WTC11 (cell line): Measurements from ENCODE around the gene PFKP. TPM values are rescaled to one million over a fixed set of nuclear protein-coding genes. Genes with fewer than 3 reads are reported as not detected.

ENCODE experiments used
- ATAC-seq: fragments of 200-7000 bp; cut with Tn5 transposase; 2 replicates; pipeline ENCODE4 v1.10.0; 2021; ENCODE audit warnings: mild to moderate bottlenecking, moderate library complexity
- CTCF ChIA-PET: fragments of 300-600 bp; sonication (Branson Sonifier 250); formaldehyde crosslinking; loops from one replicate; lab custom pipeline; 2021; ENCODE audit warnings: antibody characterized with exemption; lab: Charles Lee
- POLR2A ChIA-PET: fragments of 350-600 bp; sonication (Branson Sonifier 250); formaldehyde crosslinking; loops from one replicate; lab custom pipeline; 2021; ENCODE audit warnings: antibody characterized with exemption; lab: Charles Lee
- DNase-seq: peaks from one replicate; pipeline ENCODE4 v3.0.0; 2021; ENCODE audit warnings: low spot score
- H3K27ac Mint-ChIP-seq: 2 replicates; pipeline ENCODE4 v1.8.0; 2021; ENCODE audit warnings: mixed read lengths
- H3K27me3 Mint-ChIP-seq: 2 replicates; pipeline ENCODE4 v1.8.0; 2021; ENCODE audit warnings: low read depth, mild to moderate bottlenecking, moderate library complexity, mixed read lengths
- H3K36me3 Mint-ChIP-seq: 2 replicates; pipeline ENCODE4 v1.8.0; 2021; ENCODE audit warnings: mixed read lengths
- H3K4me1 Mint-ChIP-seq: 2 replicates; pipeline ENCODE4 v1.8.0; 2022; ENCODE audit warnings: mixed read lengths
- H3K4me3 Mint-ChIP-seq: 2 replicates; pipeline ENCODE4 v1.8.0; 2021; ENCODE audit warnings: mild to moderate bottlenecking, moderate library complexity, mixed read lengths
- H3K9me3 Mint-ChIP-seq: 2 replicates; pipeline ENCODE4 v1.8.0; 2021; ENCODE audit warnings: mixed read lengths
- ATF6 ChIP-seq: sonication (generic); formaldehyde crosslinking; IDR thresholded peaks from 2 replicates; pipeline ENCODE4 v1.8.1; 2023; ENCODE audit warnings: mild to moderate bottlenecking, missing genetic modification reagents
- GABPB1 ChIP-seq: sonication (generic); formaldehyde crosslinking; IDR thresholded peaks from 2 replicates; pipeline ENCODE4 v1.8.1; 2023; ENCODE audit warnings: mild to moderate bottlenecking, missing genetic modification reagents
- IRF2 ChIP-seq: sonication (generic); formaldehyde crosslinking; IDR thresholded peaks from 2 replicates; pipeline ENCODE4 v1.8.0; 2022; ENCODE audit warnings: low read depth, missing genetic modification reagents, borderline replicate concordance
- JUN ChIP-seq: sonication (generic); formaldehyde crosslinking; IDR thresholded peaks from 2 replicates; pipeline ENCODE4 v1.8.0; 2023; ENCODE audit warnings: mild to moderate bottlenecking, missing genetic modification reagents
- KAT7 ChIP-seq: sonication (generic); formaldehyde crosslinking; IDR thresholded peaks from 2 replicates; pipeline ENCODE4 v1.8.1; 2023; ENCODE audit warnings: missing genetic modification reagents, mild to moderate bottlenecking, borderline replicate concordance
- NFE2L1 ChIP-seq: sonication (generic); formaldehyde crosslinking; IDR thresholded peaks from 2 replicates; pipeline ENCODE4 v1.8.1; 2023; ENCODE audit warnings: missing genetic modification reagents
- PREB ChIP-seq: sonication (generic); formaldehyde crosslinking; IDR thresholded peaks from 2 replicates; pipeline ENCODE4 v1.8.1; 2022; ENCODE audit warnings: mild to moderate bottlenecking, missing genetic modification reagents, moderate library complexity, borderline replicate concordance
- ZBTB21 ChIP-seq: sonication (generic); formaldehyde crosslinking; IDR thresholded peaks from 2 replicates; pipeline ENCODE4 v1.8.1; 2023; ENCODE audit warnings: mild to moderate bottlenecking, missing genetic modification reagents, borderline replicate concordance
- ZNF121 ChIP-seq: sonication (generic); formaldehyde crosslinking; IDR thresholded peaks from 2 replicates; pipeline ENCODE4 v1.8.0; 2023; ENCODE audit warnings: missing genetic modification reagents
- ZNF232 ChIP-seq: sonication (generic); formaldehyde crosslinking; IDR thresholded peaks from 2 replicates; pipeline ENCODE4 v1.8.0; 2022; ENCODE audit warnings: mild to moderate bottlenecking, missing genetic modification reagents
- ZNF263 ChIP-seq: sonication (generic); formaldehyde crosslinking; IDR thresholded peaks from 2 replicates; pipeline ENCODE4 v1.8.1; 2022; ENCODE audit warnings: low read depth, mild to moderate bottlenecking, moderate library complexity, missing genetic modification reagents
- ZSCAN18 ChIP-seq: fragments of 250-450 bp; sonication (Bioruptor Pico); IDR thresholded peaks from 2 replicates; pipeline ENCODE4 v2.1.2; 2022; ENCODE audit warnings: mild to moderate bottlenecking, moderate library complexity
- total RNA-seq: library from RNA; stranded (reverse); gene quantifications from 3 replicates; pipeline ENCODE4 v1.2.3, GENCODE V29; 2021
- TF ChIP-seq, protein P1 (sequence below): sonication (generic); formaldehyde crosslinking; IDR thresholded peaks from 2 replicates; pipeline ENCODE4 v1.8.0; 2022; ENCODE audit warnings: missing genetic modification reagents
- TF ChIP-seq, protein P2 (sequence below): sonication (generic); formaldehyde crosslinking; IDR thresholded peaks from 2 replicates; pipeline ENCODE4 v1.8.0; 2022; ENCODE audit warnings: mild to moderate bottlenecking, missing genetic modification reagents
- TF ChIP-seq, protein P3 (sequence below): sonication (generic); formaldehyde crosslinking; IDR thresholded peaks from 2 replicates; pipeline ENCODE4 v1.8.0; 2022; ENCODE audit warnings: mild to moderate bottlenecking, missing genetic modification reagents
- TF ChIP-seq, protein P4 (sequence below): fragments of 250-450 bp; sonication (Bioruptor Pico); IDR thresholded peaks from 2 replicates; pipeline ENCODE4 v1.9.0; 2021; ENCODE audit warnings: mild to moderate bottlenecking
- TF ChIP-seq, protein P5 (sequence below): fragments of 250-450 bp; sonication (Bioruptor Pico); conservative IDR thresholded peaks from 2 replicates; pipeline ENCODE4 v1.9.0; 2021; ENCODE audit warnings: mild to moderate bottlenecking

The PFKP gene
- total RNA-seq, 1 experiment from 2014 or later: 127 TPM

GRCh38 chr10:3172446-3173170, 105.3 kb downstream of the PFKP start, which contains the start of gene PITRM1 (continued):
- TF ChIP-seq, protein P1, sequence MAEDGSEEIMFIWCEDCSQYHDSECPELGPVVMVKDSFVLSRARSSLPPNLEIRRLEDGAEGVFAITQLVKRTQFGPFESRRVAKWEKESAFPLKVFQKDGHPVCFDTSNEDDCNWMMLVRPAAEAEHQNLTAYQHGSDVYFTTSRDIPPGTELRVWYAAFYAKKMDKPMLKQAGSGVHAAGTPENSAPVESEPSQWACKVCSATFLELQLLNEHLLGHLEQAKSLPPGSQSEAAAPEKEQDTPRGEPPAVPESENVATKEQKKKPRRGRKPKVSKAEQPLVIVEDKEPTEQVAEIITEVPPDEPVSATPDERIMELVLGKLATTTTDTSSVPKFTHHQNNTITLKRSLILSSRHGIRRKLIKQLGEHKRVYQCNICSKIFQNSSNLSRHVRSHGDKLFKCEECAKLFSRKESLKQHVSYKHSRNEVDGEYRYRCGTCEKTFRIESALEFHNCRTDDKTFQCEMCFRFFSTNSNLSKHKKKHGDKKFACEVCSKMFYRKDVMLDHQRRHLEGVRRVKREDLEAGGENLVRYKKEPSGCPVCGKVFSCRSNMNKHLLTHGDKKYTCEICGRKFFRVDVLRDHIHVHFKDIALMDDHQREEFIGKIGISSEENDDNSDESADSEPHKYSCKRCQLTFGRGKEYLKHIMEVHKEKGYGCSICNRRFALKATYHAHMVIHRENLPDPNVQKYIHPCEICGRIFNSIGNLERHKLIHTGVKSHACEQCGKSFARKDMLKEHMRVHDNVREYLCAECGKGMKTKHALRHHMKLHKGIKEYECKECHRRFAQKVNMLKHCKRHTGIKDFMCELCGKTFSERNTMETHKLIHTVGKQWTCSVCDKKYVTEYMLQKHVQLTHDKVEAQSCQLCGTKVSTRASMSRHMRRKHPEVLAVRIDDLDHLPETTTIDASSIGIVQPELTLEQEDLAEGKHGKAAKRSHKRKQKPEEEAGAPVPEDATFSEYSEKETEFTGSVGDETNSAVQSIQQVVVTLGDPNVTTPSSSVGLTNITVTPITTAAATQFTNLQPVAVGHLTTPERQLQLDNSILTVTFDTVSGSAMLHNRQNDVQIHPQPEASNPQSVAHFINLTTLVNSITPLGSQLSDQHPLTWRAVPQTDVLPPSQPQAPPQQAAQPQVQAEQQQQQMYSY (CRISPR knock-in tag): no peak
- TF ChIP-seq ZSCAN18 (CRISPR knock-in tag) (no peak), ZNF121 (CRISPR knock-in tag) (no peak), ZNF232 (CRISPR knock-in tag) (peak; percentile 74; the same call in 1 of the 2 replicates), KAT7 (CRISPR knock-in tag) (no peak)
- TF ChIP-seq, protein P2, sequence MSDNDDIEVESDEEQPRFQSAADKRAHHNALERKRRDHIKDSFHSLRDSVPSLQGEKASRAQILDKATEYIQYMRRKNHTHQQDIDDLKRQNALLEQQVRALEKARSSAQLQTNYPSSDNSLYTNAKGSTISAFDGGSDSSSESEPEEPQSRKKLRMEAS (CRISPR knock-in tag): peak; percentile 92
- TF ChIP-seq, protein P3, sequence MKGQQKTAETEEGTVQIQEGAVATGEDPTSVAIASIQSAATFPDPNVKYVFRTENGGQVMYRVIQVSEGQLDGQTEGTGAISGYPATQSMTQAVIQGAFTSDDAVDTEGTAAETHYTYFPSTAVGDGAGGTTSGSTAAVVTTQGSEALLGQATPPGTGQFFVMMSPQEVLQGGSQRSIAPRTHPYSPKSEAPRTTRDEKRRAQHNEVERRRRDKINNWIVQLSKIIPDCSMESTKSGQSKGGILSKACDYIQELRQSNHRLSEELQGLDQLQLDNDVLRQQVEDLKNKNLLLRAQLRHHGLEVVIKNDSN (CRISPR knock-in tag): 0 out of 2 replicates have a peak, but pooled peaks have one; percentile 24

- CTCF ChIA-PET: interaction anchor here (0.6 to 2.3 kb wide), 8 partner anchors 9 to 612 kb away, joined by 3 to 25 read pairs (median 4); partner anchors contain the start of gene KLF6
- Mint-ChIP-seq H3K4me3 (peak overlapping the region; percentile 62), H3K27me3 (no peaks in the 10 kb centered on the region; the same call in 1 of the 2 replicates), H3K4me1 (peaks cover 19% of the 10 kb centered on the region), H3K27ac (peak overlapping the region; percentile 88; the same call in 1 of the 2 replicates), H3K9me3 (no peaks in the 10 kb centered on the region), H3K36me3 (peaks cover 4% of the 10 kb centered on the region)
- peak; percentile 100 for DNase-seq
- POLR2A ChIA-PET: interaction anchor here (1.8 kb wide), 1 partner anchor 612 kb away, joined by 8 read pairs; the partner anchor contains the start of gene KLF6
- ATAC-seq: peak; percentile 87
- TF ChIP-seq ZNF263 (CRISPR knock-in tag) (no peak), ZBTB21 (no peak), JUN (CRISPR knock-in tag) (no peak), NFE2L1 (CRISPR knock-in tag) (no peak), IRF2 (CRISPR knock-in tag) (no peak), ATF6 (CRISPR knock-in tag) (no peak), PREB (CRISPR knock-in tag) (no peak), GABPB1 (CRISPR knock-in tag) (no peak)
- TF ChIP-seq, protein P4, sequence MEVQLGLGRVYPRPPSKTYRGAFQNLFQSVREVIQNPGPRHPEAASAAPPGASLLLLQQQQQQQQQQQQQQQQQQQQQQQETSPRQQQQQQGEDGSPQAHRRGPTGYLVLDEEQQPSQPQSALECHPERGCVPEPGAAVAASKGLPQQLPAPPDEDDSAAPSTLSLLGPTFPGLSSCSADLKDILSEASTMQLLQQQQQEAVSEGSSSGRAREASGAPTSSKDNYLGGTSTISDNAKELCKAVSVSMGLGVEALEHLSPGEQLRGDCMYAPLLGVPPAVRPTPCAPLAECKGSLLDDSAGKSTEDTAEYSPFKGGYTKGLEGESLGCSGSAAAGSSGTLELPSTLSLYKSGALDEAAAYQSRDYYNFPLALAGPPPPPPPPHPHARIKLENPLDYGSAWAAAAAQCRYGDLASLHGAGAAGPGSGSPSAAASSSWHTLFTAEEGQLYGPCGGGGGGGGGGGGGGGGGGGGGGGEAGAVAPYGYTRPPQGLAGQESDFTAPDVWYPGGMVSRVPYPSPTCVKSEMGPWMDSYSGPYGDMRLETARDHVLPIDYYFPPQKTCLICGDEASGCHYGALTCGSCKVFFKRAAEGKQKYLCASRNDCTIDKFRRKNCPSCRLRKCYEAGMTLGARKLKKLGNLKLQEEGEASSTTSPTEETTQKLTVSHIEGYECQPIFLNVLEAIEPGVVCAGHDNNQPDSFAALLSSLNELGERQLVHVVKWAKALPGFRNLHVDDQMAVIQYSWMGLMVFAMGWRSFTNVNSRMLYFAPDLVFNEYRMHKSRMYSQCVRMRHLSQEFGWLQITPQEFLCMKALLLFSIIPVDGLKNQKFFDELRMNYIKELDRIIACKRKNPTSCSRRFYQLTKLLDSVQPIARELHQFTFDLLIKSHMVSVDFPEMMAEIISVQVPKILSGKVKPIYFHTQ: no peak
- TF ChIP-seq, protein P5, sequence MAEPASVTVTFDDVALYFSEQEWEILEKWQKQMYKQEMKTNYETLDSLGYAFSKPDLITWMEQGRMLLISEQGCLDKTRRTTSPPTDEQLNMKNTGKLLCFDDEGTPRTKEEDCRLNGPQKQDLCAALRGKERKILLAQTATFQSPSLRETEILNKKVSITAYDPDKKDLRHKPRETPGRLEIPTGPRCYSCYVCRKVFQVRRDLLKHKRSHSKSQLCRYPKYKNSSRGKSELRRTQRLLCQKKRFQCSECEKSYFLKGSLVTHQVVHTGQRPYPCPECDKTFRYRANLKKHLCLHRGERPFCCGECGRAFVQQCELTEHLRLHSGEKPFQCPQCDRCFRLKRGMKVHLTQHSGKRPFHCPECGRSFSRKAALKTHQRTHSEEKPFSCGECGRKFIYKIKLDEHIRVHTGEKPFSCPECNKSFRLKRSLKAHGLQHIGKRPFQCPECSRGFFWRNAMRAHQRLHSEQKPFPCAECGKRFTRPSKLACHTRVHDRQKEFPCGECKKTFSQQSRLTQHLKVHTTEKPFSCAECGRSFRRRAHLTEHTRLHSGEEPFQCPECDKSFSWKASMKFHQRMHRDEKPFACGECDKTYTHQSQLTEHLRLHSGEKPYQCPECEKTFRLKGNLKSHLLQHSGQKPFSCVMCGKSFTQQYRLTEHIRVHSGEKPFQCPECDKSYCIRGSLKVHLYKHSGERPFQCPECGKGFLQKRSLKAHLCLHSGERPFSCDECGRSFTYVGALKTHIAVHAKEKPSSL (CRISPR knock-in tag): no peak
Observed at GRCh38 chr10:3173171-3173878, 106.0 kb downstream of the PFKP start.
